OCI-LY3 (cell line): Measurements from ENCODE around the gene VWA3B.
"Not testable (repeated sequence)": the region's sequence is repeated elsewhere in the genome, so short reads cannot be mapped to it uniquely, and the experiment has no call there.

ENCODE experiments used
- H2AFZ ChIP-seq: fragments of 200-600, 300-600 bp; shearing (Covaris generic); 2 replicates; pipeline ENCODE4 v1.6.0; 2014; ENCODE audit warnings: antibody characterized with exemption, low read depth, low read length
- H3K27ac ChIP-seq: fragments of 200-600, 300-600 bp; sonication (generic); 2 replicates; pipeline ENCODE4 v1.5.1; 2014; ENCODE audit warnings: mild to moderate bottlenecking, low read length, moderate library complexity, mixed read lengths
- H3K27me3 ChIP-seq: fragments of 200-600, 300-600 bp; sonication (generic); 2 replicates; pipeline ENCODE4 v1.6.1; 2014; ENCODE audit warnings: low read depth, low read length, mixed read lengths
- H3K36me3 ChIP-seq: fragments of 200-600, 300-600 bp; sonication (generic); replicated peaks from 2 replicates; pipeline ENCODE3; 2014; ENCODE audit warnings: low read depth, low read length, mixed read lengths
- H3K4me1 ChIP-seq: fragments of 300-600, 200-600 bp; sonication (generic); 2 replicates; pipeline ENCODE4 v1.6.1; 2014; ENCODE audit warnings: low read length, mixed read lengths
- H3K4me2 ChIP-seq: fragments of 200-600, 300-600 bp; sonication (generic); 2 replicates; pipeline ENCODE4 v1.6.1; 2014; ENCODE audit warnings: low read length, mixed read lengths
- H3K4me3 ChIP-seq: fragments of 300-600, 200-600 bp; sonication (generic); 2 replicates; pipeline ENCODE4 v1.5.1; 2014; ENCODE audit warnings: antibody characterized with exemption, mild to moderate bottlenecking, low read length, moderate library complexity
- H3K79me2 ChIP-seq: fragments of 300-600, 200-600 bp; shearing (Covaris generic); 2 replicates; pipeline ENCODE4 v1.6.1; 2014; ENCODE audit warnings: mild to moderate bottlenecking, low read length, mixed read lengths
- H3K9ac ChIP-seq: fragments of 300-600, 200-600 bp; shearing (Covaris generic); 2 replicates; pipeline ENCODE4 v1.6.0; 2014; ENCODE audit warnings: mild to moderate bottlenecking, low read length, moderate library complexity
- H3K9me3 ChIP-seq: fragments of 200-600, 300-600 bp; shearing (Covaris generic); 2 replicates; pipeline ENCODE4 v1.6.1; 2014; ENCODE audit warnings: low read length, mixed read lengths; ENCODE audit not compliant: insufficient read depth
- H4K20me1 ChIP-seq: fragments of 200-600, 300-600 bp; sonication (generic); 2 replicates; pipeline ENCODE4 v1.6.1; 2016; ENCODE audit warnings: low read length, mixed read lengths; ENCODE audit not compliant: insufficient read depth
- EZH2phosphoT487 ChIP-seq: fragments of 200-600 bp; shearing (Covaris generic); IDR thresholded peaks from 2 replicates; pipeline ENCODE4 v1.6.1; 2018; ENCODE audit warnings: antibody characterized with exemption, mixed run types, low read depth
- TF ChIP-seq, protein P1 (sequence below): fragments of 200-600, 300-600 bp; sonication (generic); IDR thresholded peaks from 2 replicates; pipeline ENCODE4 v1.5.1; 2014; ENCODE audit warnings: antibody characterized with exemption, low read length, low read depth

VWA3B gene

DNA sequence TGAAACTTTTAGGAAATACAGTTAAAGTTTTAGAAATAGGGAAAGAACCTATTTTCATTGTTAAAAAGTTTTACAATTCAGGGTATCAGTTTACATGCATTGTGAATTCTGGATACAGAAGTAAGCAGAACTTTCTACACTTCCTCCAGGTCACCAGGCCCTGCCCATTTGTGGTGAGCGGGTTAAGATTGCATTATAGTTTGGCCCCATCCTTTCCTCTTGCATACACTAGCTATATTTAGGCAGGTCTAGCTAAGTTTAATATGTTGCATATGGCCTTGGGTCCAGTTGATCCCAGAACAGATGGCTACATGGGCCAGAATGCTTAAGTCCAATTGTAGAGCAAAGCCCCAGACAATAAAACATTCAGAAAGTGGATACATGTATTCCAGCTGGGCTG, 4.8 kb downstream of the VWA3B start:
- Histone ChIP-seq H3K27me3 (no peaks in the 10 kb centered on the region), H3K27ac (no peak overlapping the region), H3K4me2 (no peak overlapping the region), H3K79me2 (no peaks in the 10 kb centered on the region), H3K4me1 (peaks cover 19% of the 10 kb centered on the region), H3K9ac (no peak overlapping the region), H2AFZ (no peak overlapping the region), H3K36me3 (no peaks in the 10 kb centered on the region), H3K9me3 (no peaks in the 10 kb centered on the region), H4K20me1 (no peaks in the 10 kb centered on the region), H3K4me3 (no peak overlapping the region)
- TF ChIP-seq, protein P1, sequence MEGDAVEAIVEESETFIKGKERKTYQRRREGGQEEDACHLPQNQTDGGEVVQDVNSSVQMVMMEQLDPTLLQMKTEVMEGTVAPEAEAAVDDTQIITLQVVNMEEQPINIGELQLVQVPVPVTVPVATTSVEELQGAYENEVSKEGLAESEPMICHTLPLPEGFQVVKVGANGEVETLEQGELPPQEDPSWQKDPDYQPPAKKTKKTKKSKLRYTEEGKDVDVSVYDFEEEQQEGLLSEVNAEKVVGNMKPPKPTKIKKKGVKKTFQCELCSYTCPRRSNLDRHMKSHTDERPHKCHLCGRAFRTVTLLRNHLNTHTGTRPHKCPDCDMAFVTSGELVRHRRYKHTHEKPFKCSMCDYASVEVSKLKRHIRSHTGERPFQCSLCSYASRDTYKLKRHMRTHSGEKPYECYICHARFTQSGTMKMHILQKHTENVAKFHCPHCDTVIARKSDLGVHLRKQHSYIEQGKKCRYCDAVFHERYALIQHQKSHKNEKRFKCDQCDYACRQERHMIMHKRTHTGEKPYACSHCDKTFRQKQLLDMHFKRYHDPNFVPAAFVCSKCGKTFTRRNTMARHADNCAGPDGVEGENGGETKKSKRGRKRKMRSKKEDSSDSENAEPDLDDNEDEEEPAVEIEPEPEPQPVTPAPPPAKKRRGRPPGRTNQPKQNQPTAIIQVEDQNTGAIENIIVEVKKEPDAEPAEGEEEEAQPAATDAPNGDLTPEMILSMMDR = no peak
- TF ChIP-seq EZH2phosphoT487 = no peak

DNA sequence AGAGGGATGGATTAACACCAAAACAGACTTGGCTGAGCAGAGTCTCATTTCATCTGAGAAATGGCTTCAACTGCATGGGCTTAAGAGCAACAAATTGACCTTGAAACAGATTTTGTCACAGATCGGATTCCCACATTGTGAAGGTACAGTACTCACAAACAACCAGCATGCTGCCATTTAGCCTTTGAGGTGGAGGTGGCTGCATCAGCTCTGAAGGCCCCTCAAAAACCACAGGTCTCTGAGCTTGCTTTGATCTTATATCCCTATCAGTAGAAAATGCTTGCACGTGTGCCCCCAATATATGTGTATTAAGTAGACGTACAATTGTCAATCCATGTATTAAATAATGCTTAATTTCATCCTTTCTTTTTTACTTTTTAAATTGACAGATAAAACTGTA, 6.2 kb downstream of the VWA3B start:
- TF ChIP-seq, protein P1 = no peak
- no peak for TF ChIP-seq EZH2phosphoT487
- H3K9ac ChIP-seq = no peak overlapping the region
- peaks cover 10% of the 10 kb centered on the region for H3K4me1 ChIP-seq
- no peak overlapping the region for H3K27ac ChIP-seq
- no peak overlapping the region for H3K4me3 ChIP-seq
- H3K4me2 ChIP-seq = no peak overlapping the region
- no peaks in the 10 kb centered on the region for H3K36me3 ChIP-seq
- H3K27me3 ChIP-seq = no peaks in the 10 kb centered on the region
- H3K9me3 ChIP-seq = no peaks in the 10 kb centered on the region
- no peaks in the 10 kb centered on the region for H3K79me2 ChIP-seq
- H2AFZ ChIP-seq = no peak overlapping the region
- no peaks in the 10 kb centered on the region for H4K20me1 ChIP-seq

DNA sequence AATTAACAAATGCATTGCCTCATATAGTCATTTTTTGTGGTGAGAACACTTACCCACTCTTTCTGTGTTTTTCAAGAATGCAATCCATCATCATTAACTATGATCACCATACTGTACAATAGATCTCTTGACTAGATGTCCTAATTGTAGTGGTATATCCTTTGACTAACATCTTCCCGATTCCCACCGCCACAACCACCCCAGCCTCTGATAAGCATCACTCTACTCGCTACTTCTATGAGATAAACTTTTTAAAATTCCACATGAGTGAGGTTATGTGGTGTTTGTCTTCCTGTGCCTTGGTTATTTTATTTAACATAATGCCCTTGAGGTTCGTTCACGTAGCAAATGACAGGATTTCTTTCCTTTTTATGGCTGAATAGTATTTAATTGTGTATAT, 6.6 kb downstream of the VWA3B start:
- H3K27ac ChIP-seq = no peak overlapping the region
- H4K20me1 ChIP-seq = no peaks in the 10 kb centered on the region
- H3K79me2 ChIP-seq = no peaks in the 10 kb centered on the region
- no peak overlapping the region for H3K4me2 ChIP-seq
- no peak for TF ChIP-seq EZH2phosphoT487
- TF ChIP-seq, protein P1 = no peak
- no peak overlapping the region for H3K9ac ChIP-seq
- H2AFZ ChIP-seq = no peak overlapping the region
- H3K36me3 ChIP-seq = no peaks in the 10 kb centered on the region
- H3K4me1 ChIP-seq = peaks cover 5% of the 10 kb centered on the region
- no peaks in the 10 kb centered on the region for H3K9me3 ChIP-seq
- H3K4me3 ChIP-seq = no peak overlapping the region
- no peaks in the 10 kb centered on the region for H3K27me3 ChIP-seq

DNA sequence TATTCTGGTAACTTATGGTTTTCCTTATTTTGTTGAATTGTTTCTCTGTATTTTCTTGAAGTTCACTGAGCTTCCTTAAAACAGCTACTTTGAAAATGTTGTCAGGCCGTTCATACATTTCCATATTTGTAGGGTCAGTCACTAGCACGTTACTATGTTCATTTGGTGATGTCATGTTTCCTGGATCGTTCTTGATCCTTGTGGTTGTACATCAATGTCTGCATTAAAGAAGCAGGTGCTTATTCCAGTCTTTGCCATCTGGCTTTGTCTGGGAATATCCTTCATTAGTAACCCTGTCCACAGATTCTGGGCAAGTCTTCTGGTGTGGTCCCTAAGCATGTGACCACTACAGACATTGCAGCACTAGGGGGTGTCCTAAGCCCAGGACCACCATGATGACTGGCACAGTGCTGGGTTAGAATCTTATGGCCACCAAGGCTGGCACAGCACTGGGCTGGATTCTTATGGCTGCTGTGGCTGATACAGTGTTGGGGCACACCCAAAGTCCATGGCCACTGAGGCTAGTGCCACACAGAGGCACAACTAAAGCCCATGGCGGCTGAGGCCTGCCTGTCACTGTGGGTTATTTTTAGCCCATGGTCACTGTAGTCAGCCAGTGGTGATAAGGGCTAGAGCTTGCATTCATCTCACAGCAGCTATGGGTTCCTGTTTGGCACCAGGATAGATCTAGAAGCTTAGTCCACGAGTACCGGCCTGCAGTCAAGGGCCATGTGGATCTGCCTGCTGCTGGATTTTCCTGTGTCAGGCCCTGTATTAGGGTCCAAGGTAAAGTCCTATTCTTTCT, 13.2 kb downstream of the VWA3B start:
- no peaks in the 10 kb centered on the region for H3K4me1 ChIP-seq
- no peaks in the 10 kb centered on the region for H3K36me3 ChIP-seq
- H3K79me2 ChIP-seq = no peaks in the 10 kb centered on the region
- no peak overlapping the region for H3K4me3 ChIP-seq
- no peak overlapping the region for H3K27ac ChIP-seq
- no peaks in the 10 kb centered on the region for H4K20me1 ChIP-seq
- H3K9ac ChIP-seq = no peak overlapping the region
- H3K27me3 ChIP-seq = no peaks in the 10 kb centered on the region
- TF ChIP-seq, protein P1 = no peak
- no peak for TF ChIP-seq EZH2phosphoT487
- no peak overlapping the region for H2AFZ ChIP-seq
- H3K4me2 ChIP-seq = no peak overlapping the region
- H3K9me3 ChIP-seq = peaks cover 7% of the 10 kb centered on the region; the same call in 1 of the 2 replicates

DNA sequence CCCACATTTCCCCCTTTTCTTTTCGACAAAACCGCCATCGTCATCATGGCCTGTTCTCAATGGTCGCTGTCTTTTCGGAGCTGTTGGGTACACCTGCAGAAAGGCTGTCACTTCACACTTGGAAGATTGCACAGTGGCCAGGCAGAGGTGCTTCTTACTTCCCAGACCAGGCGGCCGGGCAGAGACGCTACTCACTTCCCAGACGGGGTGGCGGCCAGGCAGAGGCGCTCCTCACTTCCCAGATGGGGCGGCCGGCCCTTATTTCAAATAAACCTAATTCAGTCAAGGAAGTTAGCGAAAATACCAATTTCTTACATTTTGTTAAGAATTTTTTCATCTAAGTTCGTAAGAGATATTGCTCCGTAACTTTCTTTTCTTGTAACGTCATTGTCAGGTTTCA, 15.3 kb downstream of the VWA3B start:
- not testable (repeated sequence) for H3K9me3 ChIP-seq, H3K9ac ChIP-seq, H3K4me2 ChIP-seq, H3K27me3 ChIP-seq, H3K27ac ChIP-seq, H3K4me3 ChIP-seq, H3K79me2 ChIP-seq, H3K4me1 ChIP-seq, H3K36me3 ChIP-seq, H2AFZ ChIP-seq, H4K20me1 ChIP-seq
